ENCODE measurements around the gene KCNMA1.

Gene KCNMA1

DNA sequence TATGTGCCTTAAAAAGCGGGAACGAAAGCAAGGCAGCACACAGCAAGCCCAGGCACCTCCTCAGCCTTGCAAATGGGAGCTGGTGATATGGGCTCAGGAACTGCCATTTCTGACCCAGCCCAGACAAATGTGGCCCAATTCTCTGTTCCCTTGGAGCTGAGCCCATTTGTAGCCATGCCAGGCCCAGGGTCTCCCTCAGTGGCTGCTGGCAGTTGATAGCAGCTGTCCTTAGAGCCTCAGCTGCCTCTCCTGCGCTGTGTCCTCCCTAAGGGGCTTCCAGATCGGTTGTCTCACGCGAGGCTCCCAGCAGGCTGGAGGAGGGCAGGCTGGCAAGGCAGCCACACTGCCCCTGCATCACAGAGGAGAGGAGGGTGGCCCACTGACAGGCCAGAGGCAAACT lies 275.8 kb downstream of the KCNMA1 start:
- Histone ChIP-seq H3K4me1 (ENCODE audit: control insufficient read depth in 1 of 2, insufficient read depth in 1 of 2, low read depth in 1 of 2, low read length in 1 of 2) (no peaks in the 10 kb centered on the region), H3K4me3 (ENCODE audit: low read depth in 1 of 2, low read length in 1 of 2) (no peak overlapping the region), H3K27ac (no peak overlapping the region), H3K36me3 (no peaks in the 10 kb centered on the region), H3K9me3 (no peaks in the 10 kb centered on the region), H3K27me3 (peaks cover 17% of the 10 kb centered on the region)
- TF ChIP-seq, protein P1, sequence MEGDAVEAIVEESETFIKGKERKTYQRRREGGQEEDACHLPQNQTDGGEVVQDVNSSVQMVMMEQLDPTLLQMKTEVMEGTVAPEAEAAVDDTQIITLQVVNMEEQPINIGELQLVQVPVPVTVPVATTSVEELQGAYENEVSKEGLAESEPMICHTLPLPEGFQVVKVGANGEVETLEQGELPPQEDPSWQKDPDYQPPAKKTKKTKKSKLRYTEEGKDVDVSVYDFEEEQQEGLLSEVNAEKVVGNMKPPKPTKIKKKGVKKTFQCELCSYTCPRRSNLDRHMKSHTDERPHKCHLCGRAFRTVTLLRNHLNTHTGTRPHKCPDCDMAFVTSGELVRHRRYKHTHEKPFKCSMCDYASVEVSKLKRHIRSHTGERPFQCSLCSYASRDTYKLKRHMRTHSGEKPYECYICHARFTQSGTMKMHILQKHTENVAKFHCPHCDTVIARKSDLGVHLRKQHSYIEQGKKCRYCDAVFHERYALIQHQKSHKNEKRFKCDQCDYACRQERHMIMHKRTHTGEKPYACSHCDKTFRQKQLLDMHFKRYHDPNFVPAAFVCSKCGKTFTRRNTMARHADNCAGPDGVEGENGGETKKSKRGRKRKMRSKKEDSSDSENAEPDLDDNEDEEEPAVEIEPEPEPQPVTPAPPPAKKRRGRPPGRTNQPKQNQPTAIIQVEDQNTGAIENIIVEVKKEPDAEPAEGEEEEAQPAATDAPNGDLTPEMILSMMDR (IDR thresholded peaks at IDR 0.05), result no peak

DNA sequence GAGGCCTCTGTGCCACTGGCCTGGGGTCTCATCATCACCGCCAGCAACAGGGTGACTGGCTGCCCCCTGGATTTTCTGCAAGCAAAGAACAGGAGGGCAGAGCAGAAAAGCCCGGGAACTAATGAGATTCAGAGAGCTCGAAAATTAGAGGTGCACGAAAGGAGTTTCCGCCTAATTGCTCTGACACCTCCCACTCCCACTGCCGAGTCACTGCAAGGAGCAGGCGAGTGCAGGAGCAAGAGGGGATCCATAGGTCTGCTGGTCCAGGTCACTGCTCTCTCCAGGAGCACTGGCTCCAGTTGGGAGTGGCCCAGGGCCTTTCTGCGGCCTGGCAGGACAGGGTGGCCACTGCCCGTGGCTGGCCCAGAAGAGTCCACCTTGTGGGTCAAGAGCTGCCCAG lies 276.2 kb downstream of the KCNMA1 start:
- H3K27me3 ChIP-seq, result peaks cover 20% of the 10 kb centered on the region
- TF ChIP-seq, protein P1 (IDR thresholded peaks at IDR 0.05), result no peak
- no peaks in the 10 kb centered on the region for H3K36me3 ChIP-seq
- H3K4me1 ChIP-seq (ENCODE audit: control insufficient read depth in 1 of 2, insufficient read depth in 1 of 2, low read depth in 1 of 2, low read length in 1 of 2), result no peaks in the 10 kb centered on the region
- no peak overlapping the region for H3K27ac ChIP-seq
- no peak overlapping the region for H3K4me3 ChIP-seq (ENCODE audit: low read depth in 1 of 2, low read length in 1 of 2)
- no peaks in the 10 kb centered on the region for H3K9me3 ChIP-seq

DNA sequence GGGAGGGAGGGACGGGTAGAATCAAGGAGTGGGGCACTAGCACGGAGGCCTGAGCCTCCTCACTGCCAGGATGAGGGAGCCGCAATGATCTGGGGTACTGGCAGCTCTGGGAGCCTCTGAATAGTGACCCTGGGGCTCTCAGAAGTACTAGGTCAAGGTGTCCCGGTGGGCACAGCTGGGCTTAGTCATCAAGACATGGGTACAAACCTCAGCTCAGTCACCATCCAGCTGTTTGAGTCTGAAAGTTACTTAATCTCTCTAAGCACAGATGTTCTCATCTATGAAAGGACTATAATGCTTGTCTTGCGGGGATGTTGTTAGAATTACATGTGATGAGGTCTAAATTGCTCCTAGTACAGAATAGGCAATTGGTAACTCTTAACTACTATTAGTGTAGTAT lies 276.8 kb downstream of the KCNMA1 start:
- no peaks in the 10 kb centered on the region for H3K36me3 ChIP-seq

DNA sequence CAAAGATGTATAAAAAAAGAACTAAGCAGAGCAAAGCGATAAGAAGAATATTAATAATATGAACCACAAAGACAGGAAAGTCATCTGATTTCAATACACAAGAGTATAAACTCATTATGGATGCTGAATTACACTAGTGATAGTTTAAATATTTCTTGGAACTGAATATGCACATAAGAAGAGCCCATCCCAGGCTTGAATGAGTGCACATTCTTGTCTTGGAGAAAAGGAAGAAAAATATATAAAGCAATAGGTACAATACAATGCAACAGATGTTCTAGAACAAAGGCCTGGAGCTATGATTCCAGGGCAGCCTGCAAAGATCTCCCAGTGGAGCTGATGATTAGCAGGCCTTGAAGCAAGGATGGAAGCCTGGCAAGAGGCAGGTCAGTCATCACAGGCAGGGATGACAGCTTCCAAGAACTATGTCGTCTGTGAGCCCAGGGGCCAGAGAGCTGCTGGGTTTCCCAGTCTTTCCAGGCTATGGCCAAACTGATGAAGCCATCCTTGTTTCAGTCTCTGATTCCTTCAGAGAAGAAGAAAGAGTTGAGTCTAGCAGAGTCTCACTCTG lies 277.6 kb downstream of the KCNMA1 start:
- H3K9me3 ChIP-seq, result no peaks in the 10 kb centered on the region
- no peak overlapping the region for H3K4me3 ChIP-seq (ENCODE audit: low read depth in 1 of 2, low read length in 1 of 2)
- H3K27me3 ChIP-seq, result peaks cover 15% of the 10 kb centered on the region
- H3K36me3 ChIP-seq, result no peaks in the 10 kb centered on the region
- H3K27ac ChIP-seq, result no peak overlapping the region
- no peaks in the 10 kb centered on the region for H3K4me1 ChIP-seq (ENCODE audit: control insufficient read depth in 1 of 2, insufficient read depth in 1 of 2, low read depth in 1 of 2, low read length in 1 of 2)
- TF ChIP-seq, protein P1 (IDR thresholded peaks at IDR 0.05), result no peak

More for the DNA sequence above, 276.8 kb downstream of the KCNMA1 start:
- peaks cover 22% of the 10 kb centered on the region for H3K27me3 ChIP-seq
- no peak overlapping the region for H3K27ac ChIP-seq
- no peaks in the 10 kb centered on the region for H3K9me3 ChIP-seq
- H3K4me1 ChIP-seq (ENCODE audit: control insufficient read depth in 1 of 2, insufficient read depth in 1 of 2, low read depth in 1 of 2, low read length in 1 of 2), result no peaks in the 10 kb centered on the region
- no peak overlapping the region for H3K4me3 ChIP-seq (ENCODE audit: low read depth in 1 of 2, low read length in 1 of 2)
- TF ChIP-seq, protein P1 (IDR thresholded peaks at IDR 0.05), result no peak

DNA sequence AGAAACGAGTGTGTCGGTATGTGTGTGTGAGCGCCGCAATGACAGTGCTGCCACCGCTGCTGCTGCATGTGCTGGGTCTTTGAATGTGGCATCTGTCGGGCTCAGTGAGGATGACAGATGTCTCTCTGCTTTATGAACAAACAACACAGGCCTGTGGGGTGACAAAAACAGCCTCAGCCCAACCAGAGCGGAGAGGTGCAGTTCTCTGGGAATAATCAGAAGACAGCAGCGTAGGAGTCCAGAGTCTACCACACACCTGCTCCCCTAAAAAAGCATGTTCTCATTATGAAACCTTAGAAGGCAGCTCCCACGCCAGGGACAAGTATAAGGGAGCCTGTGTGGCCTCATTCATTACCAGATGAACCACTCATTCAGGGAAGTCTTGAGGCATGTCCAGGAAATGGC lies 278.3 kb downstream of the KCNMA1 start:
- no peaks in the 10 kb centered on the region for H3K4me1 ChIP-seq (ENCODE audit: control insufficient read depth in 1 of 2, insufficient read depth in 1 of 2, low read depth in 1 of 2, low read length in 1 of 2)
- H3K4me3 ChIP-seq (ENCODE audit: low read depth in 1 of 2, low read length in 1 of 2), result no peak overlapping the region
- TF ChIP-seq, protein P1 (IDR thresholded peaks at IDR 0.05), result no peak
- no peaks in the 10 kb centered on the region for H3K9me3 ChIP-seq
- peaks cover 9% of the 10 kb centered on the region for H3K27me3 ChIP-seq
- H3K27ac ChIP-seq, result no peak overlapping the region
- no peaks in the 10 kb centered on the region for H3K36me3 ChIP-seq

DNA sequence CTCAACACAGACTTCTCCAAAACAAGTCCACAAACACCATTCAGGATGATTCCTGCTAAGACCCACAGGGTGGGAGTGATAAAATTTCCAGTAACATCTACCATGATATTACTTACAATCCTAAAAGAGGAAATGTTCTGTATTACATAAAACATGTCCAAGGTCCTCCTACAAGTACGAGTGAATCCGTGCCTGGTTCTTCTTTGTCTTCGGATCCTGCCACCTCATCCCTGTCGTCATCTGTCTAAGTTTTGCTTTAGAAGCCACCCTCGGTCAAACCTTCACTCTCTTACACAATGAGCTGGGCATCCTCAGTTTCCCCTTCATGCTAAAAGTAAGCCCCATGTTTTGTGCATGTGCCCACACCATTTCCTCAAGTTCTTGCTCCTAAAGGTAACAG lies 279.0 kb downstream of the KCNMA1 start:
- TF ChIP-seq, protein P1 (IDR thresholded peaks at IDR 0.05), result no peak
- Histone ChIP-seq H3K9me3 (no peaks in the 10 kb centered on the region), H3K36me3 (no peaks in the 10 kb centered on the region), H3K4me3 (ENCODE audit: low read depth in 1 of 2, low read length in 1 of 2) (no peak overlapping the region), H3K4me1 (ENCODE audit: control insufficient read depth in 1 of 2, insufficient read depth in 1 of 2, low read depth in 1 of 2, low read length in 1 of 2) (no peaks in the 10 kb centered on the region), H3K27ac (no peak overlapping the region), H3K27me3 (peaks cover 9% of the 10 kb centered on the region)
